ENCODE data around the gene EFCC1.

Gene EFCC1

GRCh38 chr3:129027544-129027880 lies 26.4 kb downstream of the EFCC1 start:
- no peak for DNase-seq (ENCODE audit: low read depth)
- no peak for TF ChIP-seq CTCF (IDR thresholded peaks at IDR 0.05; ENCODE audit: low read depth, low read length, missing control alignments)
- peak overlapping the region; percentile 30 for H3K4me3 ChIP-seq (ENCODE audit: low read depth, low read length)
- in situ Hi-C loops (cut with HindIII; ENCODE audit: low sequenced_read_pairs): no loop called here

- no peak overlapping the region for H3K4me3 ChIP-seq (ENCODE audit: low read depth, low read length)
- no peak for TF ChIP-seq CTCF (IDR thresholded peaks at IDR 0.05; ENCODE audit: low read depth, low read length, missing control alignments)
- DNase-seq (ENCODE audit: low read depth): no peak
- in situ Hi-C loops (cut with HindIII; ENCODE audit: low sequenced_read_pairs): no loop called here
Measured at GRCh38 chr3:129028866-129029265, 27.8 kb downstream of the EFCC1 start.

GRCh38 chr3:129030611-129031010 lies 29.5 kb downstream of the EFCC1 start:
- TF ChIP-seq CTCF (IDR thresholded peaks at IDR 0.05; ENCODE audit: low read depth, low read length, missing control alignments): no peak
- in situ Hi-C loops (cut with HindIII; ENCODE audit: low sequenced_read_pairs): no loop called here
- H3K4me3 ChIP-seq (ENCODE audit: low read depth, low read length): no peak overlapping the region
- DNase-seq (ENCODE audit: low read depth): no peak

- DNase-seq (ENCODE audit: low read depth): no peak
- no peak for TF ChIP-seq CTCF (IDR thresholded peaks at IDR 0.05; ENCODE audit: low read depth, low read length, missing control alignments)
- in situ Hi-C loops (cut with HindIII; ENCODE audit: low sequenced_read_pairs): no loop called here
- no peak overlapping the region for H3K4me3 ChIP-seq (ENCODE audit: low read depth, low read length)
Measured at GRCh38 chr3:129031476-129032215, 30.5 kb downstream of the EFCC1 start.

GRCh38 chr3:129032716-129033115 lies 31.6 kb downstream of the EFCC1 start:
- TF ChIP-seq CTCF (IDR thresholded peaks at IDR 0.05; ENCODE audit: low read depth, low read length, missing control alignments): no peak
- in situ Hi-C loops (cut with HindIII; ENCODE audit: low sequenced_read_pairs): no loop called here
- DNase-seq (ENCODE audit: low read depth): no peak
- H3K4me3 ChIP-seq (ENCODE audit: low read depth, low read length): no peak overlapping the region

GRCh38 chr3:129033151-129033550 lies 32.0 kb downstream of the EFCC1 start:
- in situ Hi-C loops (cut with HindIII; ENCODE audit: low sequenced_read_pairs): no loop called here
- no peak overlapping the region for H3K4me3 ChIP-seq (ENCODE audit: low read depth, low read length)
- no peak for TF ChIP-seq CTCF (IDR thresholded peaks at IDR 0.05; ENCODE audit: low read depth, low read length, missing control alignments)
- DNase-seq (ENCODE audit: low read depth): no peak

Measured in astrocyte of the cerebellum (primary cell).